Measurements from ENCODE around the gene TRMT2A.

The TRMT2A gene

DNA sequence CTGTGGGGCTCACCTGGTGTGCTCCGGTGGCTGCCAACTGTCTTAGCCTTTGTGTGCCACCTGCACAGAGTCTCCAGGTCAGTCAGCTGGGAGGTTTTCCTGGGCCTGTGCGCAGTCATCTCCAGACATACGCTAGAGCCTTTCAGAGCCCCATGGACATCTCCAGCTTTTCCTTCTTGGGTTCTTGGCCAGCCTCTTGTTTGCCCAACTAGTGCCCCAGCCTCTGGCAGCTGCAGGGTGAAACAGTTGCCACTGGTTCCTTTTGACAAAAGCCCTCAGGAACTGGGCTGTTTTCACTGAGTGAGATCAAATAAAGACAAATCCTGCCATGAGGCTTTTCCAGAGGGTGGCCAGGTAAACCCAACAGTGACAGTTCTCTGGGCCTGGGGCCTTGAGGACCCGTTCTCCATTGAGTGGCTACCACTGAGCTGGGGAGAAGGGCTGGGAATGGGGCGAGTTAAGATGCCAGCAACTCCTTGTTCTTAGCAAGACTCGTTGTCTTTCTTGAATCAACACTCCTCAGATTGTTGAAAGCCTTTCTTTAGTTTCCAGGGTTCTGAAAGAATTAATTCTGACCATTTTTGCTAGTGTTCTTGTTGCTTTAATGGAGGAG lies 17.8 kb downstream of the TRMT2A start:
- no peak overlapping the region for H3K27ac ChIP-seq (ENCODE audit: extremely low read depth, low read depth, low read length)
- no peaks in the 10 kb centered on the region for H3K4me1 ChIP-seq (ENCODE audit: control insufficient read depth, insufficient read depth, low read length)
- TF ChIP-seq ZNF311 (tag by site-specific recombination; IDR thresholded peaks at IDR 0.05; ENCODE audit: borderline replicate concordance) (no peak), EGR2 (tag by site-specific recombination; IDR thresholded peaks at IDR 0.05; ENCODE audit: low read depth) (no peak), ZNF239 (tag by site-specific recombination; IDR thresholded peaks at IDR 0.05) (no peak), ZNF621 (tag by site-specific recombination; IDR thresholded peaks at IDR 0.05) (no peak), HOXD13 (CRISPR knock-in tag; IDR thresholded peaks at IDR 0.05; ENCODE audit: borderline replicate concordance) (no peak), ZNF600 (tag by site-specific recombination; IDR thresholded peaks at IDR 0.05) (no peak), ZNF843 (tag by site-specific recombination; IDR thresholded peaks at IDR 0.05) (no peak)
- TF ChIP-seq, protein P1, sequence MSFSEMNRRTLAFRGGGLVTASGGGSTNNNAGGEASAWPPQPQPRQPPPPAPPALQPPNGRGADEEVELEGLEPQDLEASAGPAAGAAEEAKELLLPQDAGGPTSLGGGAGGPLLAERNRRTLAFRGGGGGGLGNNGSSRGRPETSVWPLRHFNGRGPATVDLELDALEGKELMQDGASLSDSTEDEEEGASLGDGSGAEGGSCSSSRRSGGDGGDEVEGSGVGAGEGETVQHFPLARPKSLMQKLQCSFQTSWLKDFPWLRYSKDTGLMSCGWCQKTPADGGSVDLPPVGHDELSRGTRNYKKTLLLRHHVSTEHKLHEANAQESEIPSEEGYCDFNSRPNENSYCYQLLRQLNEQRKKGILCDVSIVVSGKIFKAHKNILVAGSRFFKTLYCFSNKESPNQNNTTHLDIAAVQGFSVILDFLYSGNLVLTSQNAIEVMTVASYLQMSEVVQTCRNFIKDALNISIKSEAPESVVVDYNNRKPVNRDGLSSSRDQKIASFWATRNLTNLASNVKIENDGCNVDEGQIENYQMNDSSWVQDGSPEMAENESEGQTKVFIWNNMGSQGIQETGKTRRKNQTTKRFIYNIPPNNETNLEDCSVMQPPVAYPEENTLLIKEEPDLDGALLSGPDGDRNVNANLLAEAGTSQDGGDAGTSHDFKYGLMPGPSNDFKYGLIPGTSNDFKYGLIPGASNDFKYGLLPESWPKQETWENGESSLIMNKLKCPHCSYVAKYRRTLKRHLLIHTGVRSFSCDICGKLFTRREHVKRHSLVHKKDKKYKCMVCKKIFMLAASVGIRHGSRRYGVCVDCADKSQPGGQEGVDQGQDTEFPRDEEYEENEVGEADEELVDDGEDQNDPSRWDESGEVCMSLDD (tag by site-specific recombination; IDR thresholded peaks at IDR 0.05) = no peak
- TF ChIP-seq, protein P2, sequence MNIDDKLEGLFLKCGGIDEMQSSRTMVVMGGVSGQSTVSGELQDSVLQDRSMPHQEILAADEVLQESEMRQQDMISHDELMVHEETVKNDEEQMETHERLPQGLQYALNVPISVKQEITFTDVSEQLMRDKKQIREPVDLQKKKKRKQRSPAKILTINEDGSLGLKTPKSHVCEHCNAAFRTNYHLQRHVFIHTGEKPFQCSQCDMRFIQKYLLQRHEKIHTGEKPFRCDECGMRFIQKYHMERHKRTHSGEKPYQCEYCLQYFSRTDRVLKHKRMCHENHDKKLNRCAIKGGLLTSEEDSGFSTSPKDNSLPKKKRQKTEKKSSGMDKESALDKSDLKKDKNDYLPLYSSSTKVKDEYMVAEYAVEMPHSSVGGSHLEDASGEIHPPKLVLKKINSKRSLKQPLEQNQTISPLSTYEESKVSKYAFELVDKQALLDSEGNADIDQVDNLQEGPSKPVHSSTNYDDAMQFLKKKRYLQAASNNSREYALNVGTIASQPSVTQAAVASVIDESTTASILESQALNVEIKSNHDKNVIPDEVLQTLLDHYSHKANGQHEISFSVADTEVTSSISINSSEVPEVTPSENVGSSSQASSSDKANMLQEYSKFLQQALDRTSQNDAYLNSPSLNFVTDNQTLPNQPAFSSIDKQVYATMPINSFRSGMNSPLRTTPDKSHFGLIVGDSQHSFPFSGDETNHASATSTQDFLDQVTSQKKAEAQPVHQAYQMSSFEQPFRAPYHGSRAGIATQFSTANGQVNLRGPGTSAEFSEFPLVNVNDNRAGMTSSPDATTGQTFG (tag by site-specific recombination; IDR thresholded peaks at IDR 0.05; ENCODE audit: borderline replicate concordance) = no peak
- TF ChIP-seq, protein P3, sequence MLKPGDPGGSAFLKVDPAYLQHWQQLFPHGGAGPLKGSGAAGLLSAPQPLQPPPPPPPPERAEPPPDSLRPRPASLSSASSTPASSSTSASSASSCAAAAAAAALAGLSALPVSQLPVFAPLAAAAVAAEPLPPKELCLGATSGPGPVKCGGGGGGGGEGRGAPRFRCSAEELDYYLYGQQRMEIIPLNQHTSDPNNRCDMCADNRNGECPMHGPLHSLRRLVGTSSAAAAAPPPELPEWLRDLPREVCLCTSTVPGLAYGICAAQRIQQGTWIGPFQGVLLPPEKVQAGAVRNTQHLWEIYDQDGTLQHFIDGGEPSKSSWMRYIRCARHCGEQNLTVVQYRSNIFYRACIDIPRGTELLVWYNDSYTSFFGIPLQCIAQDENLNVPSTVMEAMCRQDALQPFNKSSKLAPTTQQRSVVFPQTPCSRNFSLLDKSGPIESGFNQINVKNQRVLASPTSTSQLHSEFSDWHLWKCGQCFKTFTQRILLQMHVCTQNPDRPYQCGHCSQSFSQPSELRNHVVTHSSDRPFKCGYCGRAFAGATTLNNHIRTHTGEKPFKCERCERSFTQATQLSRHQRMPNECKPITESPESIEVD (tag by site-specific recombination; IDR thresholded peaks at IDR 0.05) = no peak
- POLR2A ChIA-PET = no interaction called here
- no peak overlapping the region for H3K4me3 ChIP-seq (ENCODE audit: low read depth, low read length)
- CTCF ChIA-PET = no interaction called here
- H3K36me3 ChIP-seq (ENCODE audit: control insufficient read depth in 2 of 2, insufficient read depth in 1 of 2, low read length in 2 of 2) = peaks cover 58 to 98% of the 10 kb centered on the region in 2 experiments
- H3K9me3 ChIP-seq (ENCODE audit: control insufficient read depth, insufficient read depth, low read depth, low read length) = no peaks in the 10 kb centered on the region

DNA sequence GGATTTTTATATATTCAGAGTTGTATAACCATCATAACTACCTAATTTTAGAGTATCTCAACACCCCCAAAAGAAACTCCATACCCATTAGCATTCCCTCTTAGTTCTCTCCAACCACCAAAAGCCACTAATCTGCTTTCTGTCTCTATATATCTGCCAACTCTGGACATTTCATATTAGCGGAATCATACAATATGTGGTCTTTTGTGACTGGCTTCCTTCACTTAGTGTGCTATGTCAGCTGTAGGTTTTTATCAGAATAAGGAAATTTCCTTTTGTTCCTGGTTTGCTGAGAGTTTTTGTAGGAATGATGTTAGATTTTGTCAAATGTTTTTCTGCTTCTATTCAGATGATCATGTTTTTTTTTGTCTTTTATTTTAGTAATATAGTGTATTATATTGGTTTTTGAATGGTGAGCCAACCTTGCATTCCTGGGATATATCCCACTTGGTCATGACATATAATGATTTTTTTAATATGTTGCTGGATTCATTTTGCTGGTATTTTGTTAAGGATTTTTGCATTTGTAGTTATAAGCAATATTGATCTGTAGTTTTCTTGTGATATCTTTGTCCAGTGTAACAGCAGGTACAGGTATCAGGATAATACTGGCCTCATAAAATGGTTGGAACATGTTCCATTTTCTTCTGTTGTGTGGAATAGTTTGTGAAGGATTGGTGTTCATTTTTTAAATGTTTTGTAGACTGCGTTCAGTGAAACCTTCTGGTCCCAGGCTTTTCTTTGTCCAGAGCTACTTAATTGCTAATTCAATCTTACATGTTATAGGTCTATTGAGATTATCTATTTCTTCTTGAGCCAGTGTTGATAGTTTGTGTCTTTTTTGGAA lies 20.2 kb downstream of the TRMT2A start:
- H3K27ac ChIP-seq (ENCODE audit: extremely low read depth, low read depth, low read length) = no peak overlapping the region
- POLR2A ChIA-PET = interaction anchor here (1.3 kb wide), 1 partner anchor 15 kb away, joined by 3 read pairs; no protein-coding TSS in a partner anchor
- no peaks in the 10 kb centered on the region for H3K4me1 ChIP-seq (ENCODE audit: control insufficient read depth, insufficient read depth, low read length)
- peaks cover 57 to 99% of the 10 kb centered on the region in 2 experiments for H3K36me3 ChIP-seq (ENCODE audit: control insufficient read depth in 2 of 2, insufficient read depth in 1 of 2, low read length in 2 of 2)
- TF ChIP-seq ZNF549 (tag by site-specific recombination; IDR thresholded peaks at IDR 0.05) (no peak), ZBTB1 (tag by site-specific recombination; IDR thresholded peaks at IDR 0.05) (no peak), ZNF768 (tag by site-specific recombination; IDR thresholded peaks at IDR 0.05) (no peak)
- CTCF ChIA-PET = interaction anchor here (0.7 to 3.0 kb wide), 6 partner anchors 11 to 127 kb away, joined by 3 to 11 read pairs (median 3); no protein-coding TSS in a partner anchor
- H3K9me3 ChIP-seq (ENCODE audit: control insufficient read depth, insufficient read depth, low read depth, low read length) = no peaks in the 10 kb centered on the region
- H3K4me3 ChIP-seq (ENCODE audit: low read depth, low read length) = no peak overlapping the region

Measured in HEK293 (cell line).